Colon (tissue), 2 donors: ENCODE results near the gene LRP1B.

Experiments used
- FAIRE-seq: peaks from 2 replicates; lab custom pipeline; 2012; peaks lifted over from hg19 to GRCh38; lab: Jason Lieb, UNC
- donor health status: control.
- donor health status: control.

The LRP1B gene

DNA sequence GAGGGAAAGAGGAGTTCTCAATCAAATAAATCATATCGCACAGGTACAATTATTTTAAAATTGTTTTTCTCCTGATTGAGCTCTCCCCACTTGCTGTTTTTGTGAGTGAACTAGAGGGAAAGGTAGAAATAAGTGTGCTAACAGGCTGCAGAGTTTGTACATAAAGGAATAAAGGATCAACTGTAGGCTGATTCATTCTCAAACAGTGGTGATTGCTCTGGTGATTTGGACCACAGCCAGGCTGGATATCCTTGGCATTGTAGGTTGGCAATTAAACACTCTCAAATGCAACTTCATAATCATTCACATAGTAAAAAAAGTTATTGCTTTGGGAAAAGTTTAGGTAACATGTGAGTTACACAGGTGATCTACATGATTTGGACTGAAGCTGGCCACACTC lies 29.8 kb downstream of the LRP1B start:
- FAIRE-seq, result no peak

DNA sequence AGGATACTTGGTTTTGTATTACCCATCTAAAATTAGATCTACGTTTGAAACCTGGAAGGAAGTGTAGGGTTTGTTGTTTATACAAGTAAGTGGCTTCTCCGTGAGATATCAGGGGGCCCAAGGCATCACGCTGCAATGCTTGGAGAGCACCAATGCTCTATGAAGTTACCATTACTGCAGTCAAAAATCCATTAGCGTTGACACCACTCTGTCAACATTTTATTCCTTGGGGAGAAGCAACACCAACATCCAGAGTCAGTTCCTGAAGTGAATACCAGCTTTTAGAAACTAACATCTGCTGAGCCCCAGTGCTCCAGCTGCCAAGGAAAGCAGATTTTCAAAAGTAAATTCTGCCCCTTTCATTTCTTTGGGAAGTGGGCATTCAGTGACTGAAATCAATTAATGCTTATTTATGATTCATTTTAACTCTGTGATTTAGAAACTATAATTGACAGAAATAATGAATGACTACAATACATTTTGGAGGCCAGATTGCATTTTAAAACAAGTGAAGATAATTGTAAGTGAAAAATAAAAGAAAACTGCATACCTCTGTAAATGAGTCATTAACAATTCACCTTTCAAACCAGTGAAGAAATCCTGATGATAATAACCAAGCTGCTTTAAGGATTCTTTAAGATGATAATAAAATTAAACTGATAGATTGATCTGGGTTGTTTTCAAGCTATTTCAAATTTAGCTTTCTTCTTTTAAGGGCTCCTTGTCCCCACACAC lies 30.5 kb downstream of the LRP1B start:
- FAIRE-seq, result no peak

DNA sequence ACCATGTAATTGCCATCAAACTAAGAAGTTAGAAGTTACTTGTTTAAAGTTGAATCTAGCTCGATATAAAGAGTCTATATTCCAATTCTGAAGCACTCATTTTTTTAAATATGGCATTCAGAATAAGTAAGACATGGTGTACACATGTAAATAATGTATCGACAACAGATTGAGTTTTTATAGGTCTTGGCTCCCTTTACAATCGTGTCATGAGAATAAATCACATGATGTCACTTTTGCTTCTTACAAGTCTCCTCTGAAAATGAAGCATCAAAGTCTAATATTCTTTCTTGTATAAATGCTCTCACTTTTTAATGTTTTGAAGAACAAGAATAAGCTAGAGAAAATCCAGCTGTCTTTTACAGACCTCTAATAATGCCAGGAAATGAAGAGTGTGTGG lies 33.1 kb downstream of the LRP1B start:
- FAIRE-seq, result peak; percentile 10

DNA sequence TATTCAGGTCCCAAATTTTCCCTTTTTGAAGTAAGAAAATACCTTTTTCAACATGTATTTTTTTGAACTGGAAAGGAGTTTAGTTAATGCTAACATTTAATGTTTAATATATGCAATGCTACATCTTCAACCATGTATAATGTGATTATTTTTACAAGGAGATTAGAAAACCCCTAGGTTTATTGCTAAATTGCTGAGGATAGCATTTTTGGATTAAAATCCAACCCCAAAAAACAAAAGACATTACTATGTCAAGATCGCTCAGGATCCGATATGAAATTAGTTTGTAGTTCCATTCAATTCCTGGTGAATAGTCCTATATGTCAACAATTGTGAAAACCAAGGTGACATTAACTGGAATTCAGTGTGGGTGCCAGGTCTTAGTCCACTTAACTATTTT lies 35.2 kb downstream of the LRP1B start:
- FAIRE-seq, result no peak

DNA sequence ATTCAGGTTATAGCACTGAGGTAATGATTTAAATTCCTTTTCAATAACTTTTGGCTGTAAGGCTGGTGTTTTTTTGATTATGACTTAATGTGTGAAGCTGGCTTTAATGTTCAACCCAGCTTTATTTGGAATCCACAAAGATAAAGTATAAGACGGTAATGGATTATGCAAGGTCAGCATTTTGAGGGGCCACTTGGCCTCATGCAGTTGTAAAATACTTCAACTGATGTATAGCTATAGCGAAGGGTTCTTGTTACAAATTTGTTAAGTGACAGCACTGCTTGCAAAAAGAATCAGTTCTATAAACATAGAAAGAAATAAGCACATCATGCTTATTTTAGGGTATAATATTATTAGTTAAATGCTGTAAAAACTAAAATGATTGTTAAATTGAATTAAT lies 36.6 kb downstream of the LRP1B start:
- FAIRE-seq, result no peak

DNA sequence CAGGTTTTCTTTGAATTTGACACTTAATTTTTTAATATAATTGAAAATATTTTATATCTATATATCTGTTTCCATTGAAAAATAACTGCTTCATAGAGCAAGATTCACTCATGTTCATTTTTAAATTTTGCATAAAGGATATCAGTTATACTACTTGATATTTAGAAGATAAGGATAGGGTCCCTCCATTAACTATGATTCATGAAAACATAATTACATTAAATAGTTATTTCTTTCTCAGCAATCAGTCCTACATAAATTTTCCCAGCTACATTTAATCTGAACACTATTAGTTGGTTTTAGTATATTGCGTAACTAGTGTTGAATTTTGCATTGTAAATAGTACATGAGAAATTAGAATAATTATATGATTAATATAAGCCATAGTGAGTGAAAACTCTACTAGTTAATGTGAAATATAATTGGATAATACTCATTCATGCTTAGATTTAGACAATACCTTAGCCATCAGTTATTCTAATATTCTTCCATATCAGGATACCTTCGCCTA lies 42.7 kb downstream of the LRP1B start:
- no peak for FAIRE-seq

DNA sequence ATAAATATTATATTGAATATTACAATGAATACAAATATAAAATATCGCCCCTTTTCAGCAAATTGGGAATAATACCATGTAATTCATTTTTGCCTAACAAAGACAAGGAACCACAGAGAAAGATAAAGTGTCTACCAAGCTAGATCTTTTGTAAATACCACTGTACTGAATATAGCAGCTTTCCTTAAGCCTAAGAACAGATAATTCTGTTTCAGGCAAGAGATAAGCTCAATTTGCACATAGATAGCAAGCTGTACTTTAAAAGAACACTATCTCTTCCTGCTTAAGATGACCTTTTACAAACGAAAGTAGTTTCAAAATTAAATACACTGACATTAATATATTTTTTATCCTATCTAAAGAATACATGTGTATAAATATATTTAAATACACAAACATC lies 43.2 kb downstream of the LRP1B start:
- peak; percentile 10 for FAIRE-seq

DNA sequence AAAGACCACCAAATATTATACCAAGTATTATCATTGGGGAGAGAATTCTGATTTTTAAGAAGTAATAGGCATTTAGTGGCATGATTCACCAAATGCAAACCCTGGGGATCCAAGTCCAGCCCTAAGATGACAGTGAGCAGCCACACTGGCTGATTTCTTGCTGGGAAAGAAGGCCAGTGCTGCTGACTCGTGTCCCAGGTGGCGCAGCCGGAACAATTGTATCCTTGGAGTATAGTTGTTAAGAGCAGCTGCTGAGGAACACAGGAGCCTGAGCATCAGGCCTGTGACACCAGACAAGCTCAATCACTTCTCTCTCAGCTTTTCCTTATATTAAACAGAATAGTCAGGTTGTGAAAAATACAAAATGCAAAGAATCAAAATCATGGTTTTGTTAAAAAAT lies 48.4 kb downstream of the LRP1B start:
- no peak for FAIRE-seq

DNA sequence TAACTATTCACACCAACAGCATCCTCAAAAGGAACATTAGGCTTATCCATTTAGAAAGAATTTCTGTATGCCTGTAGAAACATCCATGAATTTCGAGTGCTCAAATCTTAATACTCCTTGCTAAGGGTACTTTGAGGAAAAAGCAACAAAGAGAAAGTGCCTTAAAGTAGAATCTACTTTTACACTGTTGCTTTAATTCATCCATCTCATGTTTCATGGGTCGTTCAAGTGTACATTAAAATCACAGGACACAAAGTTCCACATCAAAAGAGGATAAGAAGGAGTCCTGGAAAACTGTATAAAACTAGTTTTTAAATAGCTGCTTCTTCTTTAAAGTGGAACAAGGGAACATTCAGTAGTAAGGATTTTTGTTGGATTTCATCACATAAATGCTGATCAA lies 54.5 kb downstream of the LRP1B start:
- no peak for FAIRE-seq

DNA sequence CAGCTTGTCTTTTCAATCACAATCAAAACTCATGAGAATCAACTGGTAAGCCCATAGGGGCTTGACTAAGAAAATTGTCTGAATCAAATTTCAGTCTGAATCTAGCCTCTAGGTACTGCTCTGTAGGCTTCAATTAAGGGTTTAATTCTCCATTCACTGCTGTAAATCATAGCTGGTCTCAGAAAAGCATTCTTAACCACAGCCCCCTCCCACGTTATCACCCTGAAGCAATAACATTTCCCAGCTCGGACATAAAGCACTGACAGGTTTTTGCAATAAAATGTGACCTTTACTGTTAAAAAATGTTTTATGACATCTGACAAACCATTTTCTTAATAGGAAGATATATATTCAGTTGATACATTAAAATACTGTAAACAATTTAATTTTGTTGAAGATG lies 55.0 kb downstream of the LRP1B start:
- FAIRE-seq, result no peak

DNA sequence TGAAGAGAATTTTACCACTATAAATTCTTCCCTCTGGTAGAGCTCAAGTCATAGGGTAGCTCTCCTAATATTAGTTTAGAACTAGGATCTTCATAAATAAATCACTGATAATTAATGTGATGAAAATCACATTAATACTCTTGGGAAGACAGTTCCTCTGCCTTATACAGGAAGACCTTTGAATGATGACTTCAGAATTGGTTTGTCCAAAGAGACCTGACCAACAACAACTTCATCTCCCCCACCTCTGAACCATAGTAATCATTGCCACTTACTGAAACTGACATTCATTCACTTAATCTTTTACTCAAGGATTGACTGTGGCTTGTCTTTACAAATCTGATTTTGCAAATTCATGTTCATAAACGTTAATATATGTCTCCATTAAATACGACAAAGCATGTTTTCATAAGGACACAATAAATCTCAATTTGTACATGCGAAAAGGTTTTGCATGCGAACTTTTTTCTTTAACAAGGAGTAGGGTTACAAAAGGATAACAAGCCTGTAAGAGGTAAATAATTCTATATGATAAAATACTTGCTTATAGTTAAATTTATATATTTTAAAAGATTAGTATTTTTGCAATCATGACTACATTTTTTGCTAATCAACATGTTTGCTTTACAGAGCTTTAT lies 61.4 kb downstream of the LRP1B start:
- no peak for FAIRE-seq

DNA sequence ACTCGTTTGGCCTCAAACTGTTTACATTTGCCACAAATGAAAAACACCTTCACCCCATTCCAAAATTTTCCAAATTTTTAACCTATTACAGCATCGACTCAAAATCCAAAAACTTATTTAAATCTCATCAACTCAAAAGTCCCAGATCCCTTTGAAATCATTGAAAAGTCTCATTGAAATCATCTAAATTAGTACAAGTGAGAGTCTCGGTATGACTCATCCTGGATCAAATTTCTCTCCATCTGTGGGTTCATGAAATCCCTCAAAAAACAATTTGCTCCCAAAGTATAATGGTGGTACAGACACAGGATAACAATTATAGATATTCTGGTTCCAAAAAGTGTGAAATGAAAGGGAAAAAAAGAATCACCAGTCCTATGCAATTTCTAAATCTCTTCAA lies 65.1 kb downstream of the LRP1B start:
- no peak for FAIRE-seq

DNA sequence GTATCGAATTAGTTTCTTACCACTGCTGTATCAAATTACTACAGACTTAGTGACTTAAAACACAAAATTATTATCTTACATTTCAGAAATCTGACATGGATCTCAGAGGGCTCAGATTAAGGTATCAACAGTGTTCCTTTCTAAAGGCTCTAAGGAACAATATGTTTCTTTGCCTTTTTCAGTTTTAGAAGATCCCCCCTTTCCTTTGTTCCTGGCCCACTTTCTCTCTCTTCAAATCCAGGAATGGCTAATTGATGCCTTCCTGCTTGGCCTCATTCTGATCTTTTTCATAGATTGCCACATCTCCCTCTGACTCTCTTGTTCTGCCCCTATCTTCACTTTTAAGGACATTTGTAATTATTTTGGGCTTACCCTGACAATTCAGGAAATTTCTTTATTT lies 65.7 kb downstream of the LRP1B start:
- no peak for FAIRE-seq

DNA sequence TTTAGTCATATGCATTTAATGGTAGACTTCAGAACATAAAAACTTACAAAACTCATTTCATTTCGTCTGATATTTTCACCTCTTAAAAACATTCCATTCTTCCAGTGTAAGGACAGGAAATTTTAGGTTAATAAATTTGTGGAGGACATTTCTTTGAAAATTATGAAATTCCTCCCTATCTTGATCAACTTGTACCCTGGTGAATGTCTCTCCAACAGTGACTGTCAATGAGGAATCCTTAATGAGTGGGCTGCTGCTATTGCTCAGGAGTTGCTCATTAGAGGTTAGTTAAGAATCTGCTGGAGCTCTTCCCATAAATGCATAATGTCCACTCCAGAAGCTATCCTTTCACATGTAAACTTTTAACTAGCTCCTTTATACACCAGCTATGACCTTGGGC lies 69.1 kb downstream of the LRP1B start:
- FAIRE-seq, result no peak

DNA sequence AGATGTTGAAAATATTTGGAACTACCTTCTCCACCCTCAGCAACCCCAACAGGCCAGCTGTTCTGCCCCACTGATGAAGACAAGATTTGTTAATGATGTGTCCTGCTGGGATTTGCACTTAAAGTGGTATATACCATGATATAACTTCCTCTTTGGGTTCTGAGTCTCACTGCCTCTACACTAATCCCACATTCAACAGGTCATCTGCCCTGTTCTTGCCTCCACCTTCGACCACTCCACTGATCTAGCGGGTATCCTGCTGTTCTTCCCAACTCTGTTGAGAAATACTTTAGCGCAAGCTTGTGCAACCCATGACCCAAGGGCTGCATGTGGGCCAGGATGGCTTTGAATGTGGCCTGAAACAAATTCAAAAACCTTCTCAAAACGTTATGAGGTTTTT lies 72.7 kb downstream of the LRP1B start:
- no peak for FAIRE-seq

DNA sequence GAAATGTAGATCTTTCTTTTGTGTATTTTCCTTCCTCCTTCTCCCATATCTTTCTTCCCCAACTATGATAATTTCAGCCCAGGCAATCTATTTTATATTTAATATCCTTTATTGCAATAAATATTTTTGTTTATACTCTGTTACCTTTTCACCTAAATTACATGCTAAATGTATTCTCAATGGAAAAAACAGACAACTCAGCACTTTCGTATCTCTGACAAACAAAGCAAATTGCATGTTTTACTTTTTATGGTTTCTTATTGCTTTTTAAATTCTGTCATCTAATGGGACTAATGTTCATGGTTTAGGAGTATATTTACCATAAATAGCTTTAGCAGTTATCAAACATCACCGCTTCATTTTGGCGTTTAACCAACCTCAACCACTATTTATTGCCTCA lies 74.0 kb downstream of the LRP1B start:
- no peak for FAIRE-seq

DNA sequence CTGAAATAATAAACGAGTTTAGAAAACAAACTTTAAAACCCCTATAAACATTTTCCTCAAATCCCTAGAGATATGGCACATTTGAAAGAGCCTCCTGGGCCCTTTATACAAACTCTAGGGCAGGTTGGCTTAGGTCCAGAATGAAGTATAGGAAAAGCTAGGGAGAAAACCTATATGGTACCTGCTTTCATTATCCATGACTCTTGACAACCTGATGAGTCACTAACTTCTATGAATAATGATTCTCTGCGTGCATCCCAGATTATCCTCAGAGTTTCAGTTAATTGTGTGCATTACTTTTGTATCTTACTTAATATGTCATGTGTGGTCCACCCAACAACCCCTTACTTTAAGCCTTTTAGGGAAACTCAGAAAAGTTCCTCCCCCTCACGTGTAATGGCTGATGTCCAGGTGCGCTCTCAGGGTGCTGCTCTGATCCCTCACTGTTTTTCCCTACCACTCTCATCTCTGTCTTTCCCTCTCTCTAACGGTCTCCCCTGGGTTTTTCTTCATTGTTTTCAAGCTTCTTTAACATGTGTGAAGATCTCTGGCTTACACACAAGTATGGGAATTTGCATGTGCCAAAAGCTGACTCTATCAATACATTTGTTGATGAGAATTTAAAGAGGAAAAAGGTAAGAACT lies 78.5 kb downstream of the LRP1B start:
- no peak for FAIRE-seq

DNA sequence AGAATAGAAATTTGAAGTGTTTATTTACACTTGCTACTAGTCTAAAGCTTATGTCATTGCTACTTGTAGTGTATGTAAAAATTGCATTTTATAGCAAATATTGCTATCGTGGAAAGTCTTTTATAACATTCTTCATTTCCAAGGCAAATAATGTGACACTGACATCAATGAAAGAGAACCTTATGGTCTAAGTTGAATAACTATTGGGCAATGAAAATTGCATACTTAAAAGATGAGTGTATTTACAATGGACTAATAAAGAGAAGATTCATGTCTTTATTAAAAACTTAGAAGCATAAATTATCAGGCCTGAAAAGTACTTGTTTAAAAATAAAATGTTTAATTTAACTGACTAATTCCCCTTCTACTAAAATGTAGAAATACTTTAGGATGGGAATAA lies 82.2 kb downstream of the LRP1B start:
- peak; percentile 77 for FAIRE-seq

DNA sequence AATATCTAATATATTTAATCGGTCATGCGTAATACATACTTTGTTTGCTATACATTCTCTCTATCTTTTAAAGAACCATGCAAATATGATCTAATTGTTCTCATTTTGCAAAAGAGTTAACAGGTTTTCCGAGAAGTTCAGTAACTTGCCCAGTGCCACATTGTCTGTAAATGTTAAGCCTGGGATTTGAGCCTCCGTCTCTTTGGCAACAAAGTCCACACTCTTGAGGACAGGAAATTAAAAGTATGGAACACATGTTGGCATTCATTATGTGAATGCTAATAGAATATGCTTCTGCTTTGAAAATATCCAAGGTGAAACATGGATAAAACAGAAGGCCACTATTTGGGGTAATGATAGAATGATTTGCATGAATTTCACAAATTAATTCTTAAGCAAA lies 85.2 kb downstream of the LRP1B start:
- no peak for FAIRE-seq

DNA sequence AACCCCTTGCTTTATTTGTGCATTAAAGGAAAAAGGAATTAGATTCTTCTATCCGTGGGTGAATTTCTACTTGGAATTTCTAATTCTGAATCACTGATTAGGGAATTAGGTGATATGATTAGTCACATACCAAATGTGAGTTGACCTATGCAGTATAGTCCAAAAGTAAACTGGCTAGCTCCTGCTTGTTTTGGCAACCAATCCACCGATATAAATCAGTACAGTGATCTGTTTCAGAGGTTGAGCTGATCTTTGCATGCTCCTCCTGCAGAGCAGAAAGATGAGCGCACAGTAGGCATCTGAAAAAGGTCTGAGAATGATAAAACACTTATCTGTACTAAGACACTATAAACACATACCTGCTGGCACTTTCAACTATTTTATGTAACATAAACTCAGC lies 86.6 kb downstream of the LRP1B start:
- no peak for FAIRE-seq

DNA sequence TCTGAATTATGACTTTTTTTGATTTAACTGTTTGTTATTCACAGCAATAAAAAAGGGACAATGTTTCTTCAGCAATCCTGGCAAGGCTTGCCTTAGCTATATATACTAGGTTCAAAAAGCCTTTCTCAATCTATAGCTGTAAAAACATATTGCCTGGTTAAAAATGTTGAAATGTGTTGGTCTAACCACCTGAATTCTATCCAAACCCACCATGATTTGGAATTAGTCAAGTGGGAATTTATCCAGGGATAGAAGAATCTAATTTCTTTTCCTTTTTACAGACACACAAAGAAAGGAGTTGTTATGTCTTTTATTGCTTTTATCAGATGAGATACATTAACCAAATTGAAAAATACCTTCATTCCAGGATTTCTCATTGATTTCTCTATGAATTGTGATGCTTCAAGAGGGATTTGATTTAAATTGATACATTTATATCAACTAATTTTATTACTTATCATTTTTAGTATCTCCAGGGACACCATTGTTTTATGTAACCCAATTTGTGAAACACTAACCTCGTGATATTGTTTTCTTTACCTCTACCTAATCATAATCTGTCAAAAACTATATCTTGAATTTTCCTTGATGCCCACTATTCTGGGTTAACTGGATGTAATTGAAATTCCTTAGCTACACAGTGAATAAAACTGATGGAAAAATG lies 88.1 kb downstream of the LRP1B start:
- no peak for FAIRE-seq

DNA sequence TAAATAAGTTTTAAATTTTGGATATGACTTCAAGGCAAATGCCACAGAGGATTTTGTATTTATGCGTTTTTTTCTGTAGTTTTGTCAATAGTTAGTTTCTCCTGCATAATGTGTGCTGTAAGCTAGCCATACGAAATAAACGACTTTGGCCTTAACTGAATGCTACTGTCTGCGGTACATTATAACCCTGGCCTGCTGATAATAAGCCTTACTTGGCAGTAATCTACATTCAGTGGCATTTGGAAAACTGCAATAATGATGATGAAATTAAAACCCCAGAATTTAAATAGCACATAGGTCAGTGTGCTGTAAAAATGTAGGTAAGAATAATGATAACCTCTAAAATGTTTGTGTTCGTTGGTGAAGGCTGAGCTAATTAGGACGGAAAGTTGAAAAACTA lies 88.8 kb downstream of the LRP1B start:
- FAIRE-seq, result no peak

DNA sequence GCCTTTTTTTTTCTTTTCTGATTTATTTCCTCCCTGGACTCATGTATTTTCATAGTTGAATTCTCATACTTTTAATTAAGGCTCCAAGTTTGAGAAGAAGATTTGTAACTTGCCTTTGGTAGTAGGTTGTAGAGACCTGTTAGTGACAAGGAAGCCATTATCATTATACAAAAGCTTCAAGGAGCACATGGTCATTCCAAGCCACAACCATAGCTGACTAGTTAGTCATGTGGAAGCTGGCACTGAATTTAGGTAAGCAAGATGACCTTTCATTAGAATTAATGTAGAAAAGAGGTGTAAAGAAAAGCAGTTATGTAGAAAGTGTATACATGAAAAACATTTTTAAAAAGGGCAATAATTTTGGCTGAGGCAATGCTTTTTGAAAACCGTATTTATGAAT lies 89.7 kb downstream of the LRP1B start:
- FAIRE-seq, result no peak
